Measurements from ENCODE around the gene MAPK8.

Gene MAPK8

DNA sequence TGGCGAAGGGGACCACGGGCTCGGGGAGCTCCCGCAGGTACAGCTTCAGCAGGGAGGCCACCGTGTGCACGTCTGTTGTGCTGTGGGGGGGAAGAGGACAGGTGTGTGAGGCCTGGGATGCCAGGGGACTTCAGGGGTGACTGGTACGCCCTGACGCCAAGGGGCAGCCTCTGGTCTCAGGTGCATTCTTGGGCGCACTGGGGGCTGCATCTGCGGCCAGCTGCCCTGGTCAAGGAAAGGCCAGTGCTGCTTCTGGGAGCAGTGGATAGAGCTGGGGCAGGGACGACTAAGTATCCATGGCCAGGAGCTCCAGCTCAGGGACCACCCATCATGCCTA lies 148.5 kb downstream of the MAPK8 start:
- TF ChIP-seq, protein P1, sequence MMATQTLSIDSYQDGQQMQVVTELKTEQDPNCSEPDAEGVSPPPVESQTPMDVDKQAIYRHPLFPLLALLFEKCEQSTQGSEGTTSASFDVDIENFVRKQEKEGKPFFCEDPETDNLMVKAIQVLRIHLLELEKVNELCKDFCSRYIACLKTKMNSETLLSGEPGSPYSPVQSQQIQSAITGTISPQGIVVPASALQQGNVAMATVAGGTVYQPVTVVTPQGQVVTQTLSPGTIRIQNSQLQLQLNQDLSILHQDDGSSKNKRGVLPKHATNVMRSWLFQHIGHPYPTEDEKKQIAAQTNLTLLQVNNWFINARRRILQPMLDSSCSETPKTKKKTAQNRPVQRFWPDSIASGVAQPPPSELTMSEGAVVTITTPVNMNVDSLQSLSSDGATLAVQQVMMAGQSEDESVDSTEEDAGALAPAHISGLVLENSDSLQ (IDR thresholded peaks at IDR 0.05): no peak
- TF ChIP-seq ZNF384 (IDR thresholded peaks at IDR 0.05) (no peak), TARDBP (IDR thresholded peaks at IDR 0.05) (no peak)
- no peak for DNase-seq (ENCODE audit: extremely low spot score)
- ChIA-PET CTCF (no interaction called here), POLR2A (no interaction called here)

GRCh38 chr10:48455392-48456151 lies 149.1 kb downstream of the MAPK8 start:
- POLR2A ChIA-PET: no interaction called here

DNA sequence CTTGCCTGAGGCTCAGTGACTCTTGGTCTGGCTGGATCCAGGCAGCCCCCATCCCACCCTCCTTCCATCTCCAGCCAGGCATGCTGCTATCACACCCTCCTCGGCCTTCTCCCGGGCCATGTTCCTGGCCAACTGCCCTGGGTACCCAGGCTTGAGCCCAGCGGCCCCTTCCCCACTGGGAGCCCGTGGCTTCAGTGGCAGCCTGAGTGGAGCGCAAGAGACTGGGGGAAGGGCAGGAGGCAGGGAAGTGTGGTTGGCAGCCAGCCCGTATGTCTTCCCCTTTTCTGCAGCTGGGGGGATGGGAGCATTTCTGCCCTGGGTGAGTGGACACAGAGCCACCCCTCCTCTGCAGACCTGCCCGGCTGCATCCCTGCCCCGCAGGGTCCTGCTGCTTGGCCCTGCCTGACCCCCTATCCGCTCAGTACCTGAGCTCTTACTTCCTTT lies 149.9 kb downstream of the MAPK8 start:
- DNase-seq (ENCODE audit: extremely low spot score): no peak
- TF ChIP-seq CTBP1 (IDR thresholded peaks at IDR 0.05; ENCODE audit: borderline replicate concordance) (no peak), HDGF (IDR thresholded peaks at IDR 0.05; ENCODE audit: borderline replicate concordance) (no peak), BHLHE40 (IDR thresholded peaks at IDR 0.05; ENCODE audit: borderline replicate concordance) (no peak), L3MBTL2 (conservative IDR thresholded peaks at IDR 0.05) (no peak), ZNF384 (IDR thresholded peaks at IDR 0.05) (no peak), ARNT (IDR thresholded peaks at IDR 0.05) (no peak), SP1 (IDR thresholded peaks at IDR 0.05) (no peak)
- POLR2A ChIA-PET: no interaction called here
- CTCF ChIA-PET: interaction anchor here (0.5 kb wide), 1 partner anchor 40 kb away, joined by 3 read pairs; no protein-coding TSS in a partner anchor

More at GRCh38 chr10:48455392-48456151, 149.1 kb downstream of the MAPK8 start:
- no peak for TF ChIP-seq ARNT (IDR thresholded peaks at IDR 0.05)
- no peak for TF ChIP-seq SP1 (IDR thresholded peaks at IDR 0.05)
- no peak for TF ChIP-seq CTBP1 (IDR thresholded peaks at IDR 0.05; ENCODE audit: borderline replicate concordance)
- TF ChIP-seq ELF4 (IDR thresholded peaks at IDR 0.05): no peak
- no peak for TF ChIP-seq L3MBTL2 (conservative IDR thresholded peaks at IDR 0.05)
- TF ChIP-seq TARDBP (IDR thresholded peaks at IDR 0.05): no peak
- no peak for TF ChIP-seq HDGF (IDR thresholded peaks at IDR 0.05; ENCODE audit: borderline replicate concordance)
- TF ChIP-seq NFRKB (IDR thresholded peaks at IDR 0.05): no peak
- no peak for TF ChIP-seq FOXA1 (IDR thresholded peaks at IDR 0.05)
- TF ChIP-seq, protein P1 (IDR thresholded peaks at IDR 0.05): no peak
- no peak for TF ChIP-seq FOXK2 (IDR thresholded peaks at IDR 0.05)
- no peak for TF ChIP-seq LEF1 (IDR thresholded peaks at IDR 0.05; ENCODE audit: borderline replicate concordance)
- no peak for TF ChIP-seq BHLHE40 (IDR thresholded peaks at IDR 0.05; ENCODE audit: borderline replicate concordance)
- TF ChIP-seq FOXM1 (IDR thresholded peaks at IDR 0.05; ENCODE audit: borderline replicate concordance): no peak
- no peak for TF ChIP-seq ZNF384 (IDR thresholded peaks at IDR 0.05)
- no peak for TF ChIP-seq SUZ12 (IDR thresholded peaks at IDR 0.05)
- DNase-seq (ENCODE audit: extremely low spot score): no peak
- CTCF ChIA-PET: no interaction called here

- no peak for TF ChIP-seq BHLHE40 (IDR thresholded peaks at IDR 0.05; ENCODE audit: borderline replicate concordance)
- TF ChIP-seq ZNF384 (IDR thresholded peaks at IDR 0.05): no peak
- TF ChIP-seq, protein P1 (IDR thresholded peaks at IDR 0.05): no peak
- no peak for TF ChIP-seq ARNT (IDR thresholded peaks at IDR 0.05)
- no peak for TF ChIP-seq SP1 (IDR thresholded peaks at IDR 0.05)
- TF ChIP-seq FOXM1 (IDR thresholded peaks at IDR 0.05; ENCODE audit: borderline replicate concordance): no peak
- no peak for TF ChIP-seq HDGF (IDR thresholded peaks at IDR 0.05; ENCODE audit: borderline replicate concordance)
- TF ChIP-seq FOXA1 (IDR thresholded peaks at IDR 0.05): no peak
- no peak for TF ChIP-seq LEF1 (IDR thresholded peaks at IDR 0.05; ENCODE audit: borderline replicate concordance)
- TF ChIP-seq ELF4 (IDR thresholded peaks at IDR 0.05): no peak
- TF ChIP-seq TARDBP (IDR thresholded peaks at IDR 0.05): no peak
- TF ChIP-seq L3MBTL2 (conservative IDR thresholded peaks at IDR 0.05): no peak
- POLR2A ChIA-PET: no interaction called here
- CTCF ChIA-PET: interaction anchor here (0.5 kb wide), 1 partner anchor 40 kb away, joined by 3 read pairs; no protein-coding TSS in a partner anchor
- no peak for DNase-seq (ENCODE audit: extremely low spot score)
Observed at GRCh38 chr10:48456808-48457761, 150.6 kb downstream of the MAPK8 start.

- DNase-seq (ENCODE audit: extremely low spot score): no peak
- ChIA-PET CTCF (no interaction called here), POLR2A (no interaction called here)
- TF ChIP-seq CTBP1 (IDR thresholded peaks at IDR 0.05; ENCODE audit: borderline replicate concordance) (no peak), SUZ12 (IDR thresholded peaks at IDR 0.05) (no peak), ZNF384 (IDR thresholded peaks at IDR 0.05) (no peak), FOXM1 (IDR thresholded peaks at IDR 0.05; ENCODE audit: borderline replicate concordance) (no peak), FOXA1 (IDR thresholded peaks at IDR 0.05) (no peak), BHLHE40 (IDR thresholded peaks at IDR 0.05; ENCODE audit: borderline replicate concordance) (no peak), L3MBTL2 (conservative IDR thresholded peaks at IDR 0.05) (no peak), LEF1 (IDR thresholded peaks at IDR 0.05; ENCODE audit: borderline replicate concordance) (no peak), TARDBP (IDR thresholded peaks at IDR 0.05) (no peak), NFRKB (IDR thresholded peaks at IDR 0.05) (no peak), ARNT (IDR thresholded peaks at IDR 0.05) (no peak), SP1 (IDR thresholded peaks at IDR 0.05) (no peak), FOXK2 (IDR thresholded peaks at IDR 0.05) (no peak)
- TF ChIP-seq, protein P1 (IDR thresholded peaks at IDR 0.05): no peak
Observed at GRCh38 chr10:48457949-48458661, 151.6 kb downstream of the MAPK8 start.
